Stimulated activated naive CD8-positive, alpha-beta T cell treated with anti-CD3 and anti-CD28 coated beads, Interleukin-15, amount 100 ng/mL, for 72 hours (primary cell): ENCODE data around the gene DGCR8.

Source experiments
- ATAC-seq: fragments of 150-1000 bp; cut with Tn5 transposase; 2 replicates; pipeline ENCODE4 v1.10.0; 2021; ENCODE audit warnings: mild to moderate bottlenecking, moderate library complexity
- DNase-seq, 2 donors: peaks; one replicate each; pipeline ENCODE4 v3.0.0; 2021 to 2022
- H3K27ac Mint-ChIP-seq, 2 donors: one replicate each; pipeline ENCODE4 v1.8.0; 2022; ENCODE audit warnings: mild to moderate bottlenecking in 2 of 2, mixed read lengths in 2 of 2, moderate library complexity in 2 of 2
- H3K27me3 Mint-ChIP-seq: one replicate; pipeline ENCODE4 v1.8.0; 2022; ENCODE audit warnings: mixed read lengths
- H3K4me1 Mint-ChIP-seq: one replicate; pipeline ENCODE4 v1.8.0; 2022; ENCODE audit warnings: mild to moderate bottlenecking, mixed read lengths
- H3K4me3 Mint-ChIP-seq, 2 donors: one replicate each; pipeline ENCODE4 v1.8.0; 2022; ENCODE audit warnings: mild to moderate bottlenecking in 2 of 2, mixed read lengths in 2 of 2, moderate library complexity in 1 of 2
- H3K9me3 Mint-ChIP-seq, 2 donors: one replicate each; pipeline ENCODE4 v1.8.0; 2022; ENCODE audit warnings: mixed read lengths in 2 of 2

The DGCR8 gene

DNA sequence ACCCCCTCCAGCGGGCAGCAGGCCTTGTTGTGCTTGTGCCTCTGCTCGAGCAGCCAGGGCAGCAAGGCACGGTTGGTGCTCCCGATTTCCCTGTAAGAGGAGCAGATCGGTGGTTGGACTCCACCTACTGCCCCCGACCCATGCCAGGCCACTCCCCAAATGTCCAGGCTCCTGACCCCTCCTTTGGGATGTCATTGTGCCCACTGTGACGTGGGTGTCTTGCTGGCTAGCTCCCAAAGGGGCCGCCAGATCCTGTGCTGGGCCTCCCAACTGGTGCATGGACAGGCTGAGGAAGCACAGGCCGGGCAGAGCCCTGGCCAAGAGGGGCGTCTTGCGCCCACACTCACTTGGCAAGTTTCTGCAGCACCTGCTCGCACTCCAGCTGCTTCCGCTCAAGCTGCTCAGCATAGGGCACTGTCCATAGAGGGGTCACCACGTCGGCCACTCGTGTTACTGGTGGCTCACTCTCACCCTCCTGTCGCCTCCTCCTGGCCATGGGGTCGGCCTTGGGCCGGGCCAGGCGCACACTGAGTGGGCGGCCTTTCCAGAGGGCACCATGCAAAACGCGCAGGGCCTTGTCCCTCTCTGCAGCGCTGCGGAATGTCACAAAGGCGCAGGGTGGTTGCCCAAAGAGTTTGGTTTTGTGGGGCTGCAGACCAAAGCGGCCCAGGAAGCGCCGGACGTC lies 35.8 kb downstream of the DGCR8 start, which contains the start of gene RANBP1:
Gene RANBP1 (plus strand): TSS at position 414 of the 685 bp plus-strand sequence. CDS start 81 bp downstream, at position 495.
- no peaks in the 10 kb centered on the region for H3K27me3 Mint-ChIP-seq
- peaks cover 85% of the 10 kb centered on the region for H3K4me1 Mint-ChIP-seq
- H3K4me3 Mint-ChIP-seq = peak within 1 kb of the TSS; percentile 92 to 97
- ATAC-seq = no peak
- DNase-seq = no peak
- H3K9me3 Mint-ChIP-seq = no peaks in the 10 kb centered on the region
- peak within 1 kb of the TSS; percentile 98 to 99 for H3K27ac Mint-ChIP-seq

DNA sequence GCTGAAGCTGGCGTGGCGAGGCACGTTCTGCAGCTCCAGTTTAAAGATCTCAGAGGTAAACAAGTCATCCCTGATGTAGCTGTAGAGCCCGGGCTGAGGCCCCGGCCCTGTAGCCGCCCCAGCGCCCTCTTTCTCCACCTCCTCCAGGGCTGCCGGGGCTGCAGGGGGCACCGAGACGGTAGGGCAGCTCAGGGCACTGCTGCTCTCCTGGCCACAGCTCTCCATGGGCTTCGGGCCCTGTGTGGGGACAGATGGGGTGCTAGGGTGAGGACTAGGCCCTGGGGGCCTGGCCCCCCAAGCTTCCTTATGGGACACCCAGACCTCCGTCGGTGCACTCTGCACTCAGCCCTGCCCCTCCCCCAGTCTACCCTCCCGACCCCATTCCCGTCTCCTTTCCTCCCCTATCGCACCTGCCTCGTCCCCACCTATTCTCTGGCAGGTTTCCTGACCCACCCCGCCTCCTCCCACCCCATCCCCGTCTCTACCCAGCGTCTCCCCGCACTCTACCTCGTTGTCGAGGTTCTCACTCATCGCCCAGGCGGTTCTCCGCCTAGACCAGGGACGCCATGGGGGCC lies 36.4 kb downstream of the DGCR8 start:
- H3K9me3 Mint-ChIP-seq = no peaks in the 10 kb centered on the region
- H3K27me3 Mint-ChIP-seq = no peaks in the 10 kb centered on the region
- H3K4me3 Mint-ChIP-seq = peak overlapping the region; percentile 92 to 97
- peaks cover 85% of the 10 kb centered on the region for H3K4me1 Mint-ChIP-seq
- ATAC-seq (no peak), DNase-seq (no peak)
- peak overlapping the region; percentile 98 to 99 for H3K27ac Mint-ChIP-seq

DNA sequence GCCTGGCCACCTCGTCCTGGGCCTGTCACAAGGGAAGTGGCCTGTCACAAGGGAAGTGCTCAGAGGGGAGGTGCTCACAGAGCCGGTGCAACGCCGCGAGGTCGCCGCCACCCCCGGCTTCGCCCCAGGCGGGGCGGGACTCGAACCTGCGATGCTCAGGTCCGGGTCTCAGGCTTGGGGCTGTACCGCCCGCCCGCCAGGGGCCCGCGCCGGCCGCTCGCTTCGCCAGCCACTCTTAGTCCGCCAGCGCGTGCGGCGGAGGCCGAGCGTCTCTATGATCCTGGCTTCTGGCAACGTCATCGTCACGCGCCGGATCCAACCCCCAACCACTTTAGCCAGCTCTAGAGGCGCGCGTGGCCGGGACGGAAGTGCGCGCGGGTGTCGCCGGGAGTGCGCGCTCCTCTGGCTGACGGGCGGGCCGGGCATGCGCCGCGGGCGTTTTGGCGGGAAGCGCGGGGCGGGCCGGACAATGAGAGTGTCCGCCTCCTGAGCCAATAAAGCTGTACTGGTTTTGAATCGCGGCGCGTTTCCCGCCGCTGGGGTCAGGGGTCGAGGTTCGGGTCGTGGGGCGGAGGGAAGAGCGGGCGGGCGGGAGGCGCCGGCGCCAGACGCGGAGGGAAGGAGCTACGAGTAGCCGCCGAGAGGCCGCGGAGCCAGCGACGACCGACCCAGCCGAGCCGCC lies 37.1 kb downstream of the DGCR8 start, which contains the start of gene TRMT2A:
Gene TRMT2A (minus strand): TSS at position 276 of the 682 bp plus-strand sequence. CDS start 320 bp downstream, outside the sequence.
- H3K4me3 Mint-ChIP-seq = peak within 1 kb of the TSS; percentile 92 to 97
- peaks cover 85% of the 10 kb centered on the region for H3K4me1 Mint-ChIP-seq
- H3K27me3 Mint-ChIP-seq = no peaks in the 10 kb centered on the region
- H3K27ac Mint-ChIP-seq = peak within 1 kb of the TSS; percentile 98 to 99
- DNase-seq (peak; percentile 98), ATAC-seq (peak; percentile 85)
- no peaks in the 10 kb centered on the region for H3K9me3 Mint-ChIP-seq

DNA sequence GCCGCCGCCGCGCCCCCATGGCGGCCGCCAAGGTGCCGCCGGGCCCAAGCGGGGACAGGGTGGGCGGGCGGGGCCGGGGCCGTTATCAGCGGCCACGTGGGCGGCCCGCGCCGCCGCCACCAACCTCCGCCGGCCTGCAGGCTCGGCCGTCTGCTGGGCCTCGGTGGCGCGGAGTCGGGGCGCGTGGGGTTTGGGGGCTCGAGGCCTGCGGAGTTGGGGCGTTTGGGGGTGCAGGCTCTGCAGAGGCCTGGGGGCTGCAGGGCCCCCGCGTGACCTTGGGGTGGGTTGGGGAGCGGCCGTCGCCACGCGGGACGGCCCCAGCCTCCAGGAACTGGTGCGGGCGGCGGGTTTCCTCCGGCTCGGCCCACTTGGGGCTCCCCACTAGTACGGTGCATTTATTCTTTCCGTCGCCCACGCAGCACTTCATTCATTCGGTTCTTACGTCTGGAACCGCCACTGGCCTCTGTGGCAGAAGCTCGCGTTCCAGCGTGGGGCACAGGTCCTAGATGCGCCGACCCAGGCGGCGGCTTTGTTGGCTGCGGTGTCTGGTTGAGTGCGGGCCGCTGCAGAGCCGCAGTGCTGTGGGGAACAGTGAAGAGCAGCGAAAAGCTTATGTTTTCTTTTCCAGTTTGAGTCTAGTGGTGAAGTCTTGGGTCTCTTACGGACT lies 37.7 kb downstream of the DGCR8 start:
- H3K4me1 Mint-ChIP-seq = peaks cover 85% of the 10 kb centered on the region
- DNase-seq = peak; percentile 63 to 86
- no peaks in the 10 kb centered on the region for H3K9me3 Mint-ChIP-seq

DNA sequence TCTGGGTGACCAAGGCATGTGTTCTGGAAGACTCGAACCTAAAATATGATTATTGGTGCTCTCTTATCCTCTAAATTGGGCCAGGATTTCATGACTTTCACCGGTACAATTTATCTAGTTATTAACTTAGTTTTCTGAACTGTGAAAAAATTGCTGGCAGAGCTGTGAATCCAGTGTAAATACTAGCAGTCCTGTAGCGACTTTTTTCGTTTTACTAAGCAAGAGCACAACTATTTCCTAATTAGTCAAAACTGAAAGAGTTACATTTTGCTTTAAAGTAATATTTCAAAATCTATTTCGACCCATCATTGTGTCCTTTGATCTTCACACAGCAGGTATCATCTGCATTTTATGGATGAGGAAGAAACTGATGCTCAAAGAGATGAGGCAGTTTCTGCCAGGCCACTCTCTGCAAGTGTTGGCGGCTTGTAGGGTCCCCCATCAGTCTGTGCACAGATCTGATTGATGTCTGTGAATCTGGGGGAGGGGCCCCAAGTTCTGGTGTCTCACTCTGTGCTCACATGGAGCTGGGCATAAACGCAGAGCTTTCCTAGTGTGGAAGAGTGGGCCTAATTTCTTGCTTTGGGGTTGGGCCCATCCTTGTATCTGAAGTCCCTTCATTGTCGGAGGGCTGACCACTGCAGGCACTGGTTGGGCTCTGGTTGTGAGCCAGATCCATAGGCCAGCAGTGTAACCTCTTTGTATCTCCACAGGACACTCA lies 38.4 kb downstream of the DGCR8 start:
- Mint-ChIP-seq H3K9me3 (no peaks in the 10 kb centered on the region), H3K4me1 (peaks cover 85% of the 10 kb centered on the region), H3K4me3 (peak overlapping the region; percentile 92 to 97), H3K27me3 (no peaks in the 10 kb centered on the region), H3K27ac (peak overlapping the region; percentile 91 to 95)
- ATAC-seq (no peak), DNase-seq (no peak)

More for the DNA sequence above, 37.7 kb downstream of the DGCR8 start:
- Mint-ChIP-seq H3K27ac (peak overlapping the region; percentile 91 to 95), H3K4me3 (peak overlapping the region; percentile 92 to 97), H3K27me3 (no peaks in the 10 kb centered on the region)
- peak; percentile 63 for ATAC-seq

DNA sequence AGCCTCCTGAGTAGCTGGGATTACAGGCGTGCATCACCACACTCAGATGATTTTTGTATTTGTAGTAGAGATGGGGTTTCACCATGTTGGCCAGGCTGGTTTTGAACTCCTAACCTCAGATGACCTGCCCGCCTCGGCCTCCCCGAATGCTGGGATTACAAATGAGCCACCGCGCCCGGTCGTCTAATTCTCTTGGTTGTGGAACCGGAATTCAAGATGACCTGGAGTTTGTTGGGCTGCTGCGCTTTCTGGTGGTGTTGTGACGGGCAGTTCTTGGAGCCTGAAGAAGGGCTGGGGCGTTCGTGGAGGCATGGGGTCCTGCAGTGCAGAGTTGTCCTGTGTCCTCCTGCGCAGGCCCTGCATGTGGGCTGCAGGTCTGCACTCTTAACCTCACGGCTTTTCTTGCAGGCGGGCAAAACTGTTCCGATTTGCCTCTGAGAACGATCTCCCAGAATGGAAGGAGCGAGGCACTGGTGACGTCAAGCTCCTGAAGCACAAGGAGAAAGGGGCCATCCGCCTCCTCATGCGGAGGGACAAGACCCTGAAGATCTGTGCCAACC lies 41.9 kb downstream of the DGCR8 start:
- Mint-ChIP-seq H3K4me3 (peak overlapping the region in 1 of 2 donors; percentile 29), H3K9me3 (no peaks in the 10 kb centered on the region), H3K27me3 (no peaks in the 10 kb centered on the region), H3K27ac (peak overlapping the region; percentile 52 to 67), H3K4me1 (peaks cover 60% of the 10 kb centered on the region)
- ATAC-seq = no peak
- no peak for DNase-seq

DNA sequence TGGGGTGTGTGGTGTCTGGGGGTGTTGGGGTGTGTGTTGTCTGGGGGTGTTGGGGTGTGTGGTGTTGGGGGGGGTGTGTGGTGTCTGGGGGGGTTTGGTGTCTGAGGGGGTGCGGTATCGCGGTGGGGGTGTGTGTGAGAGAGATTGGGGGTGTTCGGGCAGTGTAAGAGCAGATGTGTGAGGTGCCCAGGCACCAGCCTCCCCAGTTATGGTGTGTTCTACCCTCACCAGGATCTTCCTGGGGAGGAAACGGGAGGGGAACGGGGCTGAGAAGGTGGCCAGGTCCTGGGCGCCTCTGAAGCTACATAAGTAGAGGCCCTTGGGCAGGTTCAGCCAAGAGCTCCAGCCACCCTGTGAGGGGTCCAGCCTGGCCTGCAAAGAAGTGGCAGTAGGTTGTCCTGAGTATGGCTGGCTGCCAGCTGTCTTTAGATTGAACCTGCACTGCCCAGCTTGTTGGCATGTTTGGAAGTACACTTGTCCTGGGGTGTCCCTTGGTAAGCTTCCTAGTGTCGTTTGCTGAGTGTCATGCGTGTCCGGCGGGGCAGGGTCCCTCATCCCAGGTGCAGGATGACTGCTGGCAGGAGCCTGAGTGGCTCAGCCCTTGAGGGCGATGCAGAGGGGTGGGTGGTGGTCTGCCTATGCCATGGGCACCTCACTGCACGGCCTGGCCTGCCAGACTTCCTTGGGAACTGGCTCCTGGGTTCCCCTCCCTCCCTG lies 43.5 kb downstream of the DGCR8 start:
- DNase-seq (no peak), ATAC-seq (peak; percentile 14)
- H3K9me3 Mint-ChIP-seq = no peaks in the 10 kb centered on the region
- H3K27me3 Mint-ChIP-seq = no peaks in the 10 kb centered on the region
- peak overlapping the region; percentile 61 to 94 for H3K27ac Mint-ChIP-seq
- peaks cover 71% of the 10 kb centered on the region for H3K4me1 Mint-ChIP-seq
- H3K4me3 Mint-ChIP-seq = no peak overlapping the region

DNA sequence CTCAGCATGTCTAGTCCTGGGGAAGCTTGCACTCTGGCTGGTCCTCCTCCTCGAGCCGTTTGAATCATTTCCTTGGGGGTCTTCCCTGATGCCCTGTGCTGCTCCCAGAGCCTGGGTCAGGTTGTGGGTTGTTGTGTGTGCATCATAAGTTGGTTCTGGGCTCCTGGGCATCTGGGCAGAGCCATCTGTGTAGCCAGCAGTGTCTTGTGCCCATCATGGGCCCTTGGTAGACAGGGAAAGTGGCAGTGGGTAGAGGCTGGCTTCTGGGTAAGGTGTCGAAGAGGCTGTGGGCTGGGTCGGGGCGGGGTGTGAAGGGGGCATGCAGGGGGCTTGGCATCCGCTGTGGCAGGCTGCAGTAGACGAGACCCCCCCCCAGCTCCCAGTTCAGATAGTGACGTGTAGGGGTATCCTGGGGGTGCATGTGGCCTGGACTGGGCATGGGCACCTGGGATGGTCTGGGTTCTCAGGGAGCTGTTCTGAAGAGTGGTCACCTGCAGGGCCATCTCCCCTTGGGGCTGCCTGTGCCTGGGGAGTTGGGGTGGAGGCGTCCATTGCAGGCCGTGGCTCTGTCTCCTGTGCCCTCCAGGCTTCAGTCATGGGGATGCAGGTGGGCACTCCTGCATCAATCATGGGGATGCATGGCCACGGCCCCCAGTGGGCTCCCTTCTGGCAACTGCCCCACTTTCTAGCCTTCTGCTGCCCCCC lies 44.2 kb downstream of the DGCR8 start:
- ATAC-seq (no peak), DNase-seq (no peak)
- Mint-ChIP-seq H3K4me1 (peaks cover 71% of the 10 kb centered on the region), H3K27me3 (no peaks in the 10 kb centered on the region), H3K4me3 (no peak overlapping the region), H3K27ac (peak overlapping the region; percentile 58 to 94), H3K9me3 (no peaks in the 10 kb centered on the region)

DNA sequence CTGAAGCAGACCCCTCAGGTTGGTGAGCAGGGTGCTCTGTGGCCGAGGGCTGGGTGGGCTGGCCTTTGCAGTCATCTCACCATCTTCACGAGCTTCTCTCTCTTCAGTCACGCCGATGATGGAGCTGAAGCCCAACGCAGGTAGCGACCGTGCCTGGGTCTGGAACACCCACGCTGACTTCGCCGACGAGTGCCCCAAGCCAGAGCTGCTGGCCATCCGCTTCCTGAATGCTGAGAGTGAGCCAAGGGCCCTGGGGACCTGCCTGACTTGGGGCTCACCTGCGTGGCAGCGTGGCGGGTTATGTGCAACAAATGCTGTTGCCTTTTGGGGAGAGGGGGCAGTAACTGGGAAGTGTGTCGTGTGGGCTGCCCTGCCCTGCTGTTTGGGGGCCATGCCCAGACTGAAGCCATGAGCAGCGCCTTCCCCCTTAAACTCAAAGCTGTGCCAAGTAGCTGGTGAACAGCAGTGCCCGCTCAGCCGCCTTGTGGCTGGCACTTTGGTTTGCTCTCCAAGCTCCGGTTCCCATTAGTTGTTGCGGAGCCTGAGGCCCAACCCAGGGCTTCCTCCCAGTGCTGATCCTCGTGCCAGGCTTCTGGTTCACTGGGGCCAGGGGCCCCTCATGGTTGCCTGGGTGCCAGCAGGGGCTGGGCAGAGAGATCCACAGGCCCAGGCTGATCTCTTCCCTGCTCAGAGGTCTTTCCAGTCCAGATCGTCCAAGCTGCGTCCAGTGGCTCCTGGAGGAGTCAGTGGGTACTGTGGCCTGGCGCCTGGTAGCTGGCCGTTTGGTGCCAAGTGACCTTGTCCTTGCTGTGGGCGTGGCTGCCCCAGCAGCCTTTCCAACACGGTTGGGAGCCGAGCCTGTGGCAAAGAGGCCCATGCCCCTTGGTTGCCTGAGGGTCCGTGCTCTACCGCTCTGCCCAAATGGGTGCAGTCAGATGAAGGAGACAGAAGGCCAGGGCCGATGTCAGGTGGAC lies 45.4 kb downstream of the DGCR8 start:
- Mint-ChIP-seq H3K27me3 (no peaks in the 10 kb centered on the region), H3K9me3 (no peaks in the 10 kb centered on the region), H3K4me3 (no peak overlapping the region), H3K27ac (peak overlapping the region in 1 of 2 donors; percentile 76), H3K4me1 (peaks cover 71% of the 10 kb centered on the region)
- ATAC-seq (no peak), DNase-seq (no peak)

- Mint-ChIP-seq H3K4me1 (peaks cover 66% of the 10 kb centered on the region), H3K9me3 (no peaks in the 10 kb centered on the region), H3K27me3 (no peaks in the 10 kb centered on the region), H3K27ac (peak overlapping the region in 1 of 2 donors; percentile 48), H3K4me3 (no peak overlapping the region)
- DNase-seq = no peak
- ATAC-seq = no peak
These were observed 46.4 kb downstream of the DGCR8 start for GRCh38 chr22:20126284-20127029.

DNA sequence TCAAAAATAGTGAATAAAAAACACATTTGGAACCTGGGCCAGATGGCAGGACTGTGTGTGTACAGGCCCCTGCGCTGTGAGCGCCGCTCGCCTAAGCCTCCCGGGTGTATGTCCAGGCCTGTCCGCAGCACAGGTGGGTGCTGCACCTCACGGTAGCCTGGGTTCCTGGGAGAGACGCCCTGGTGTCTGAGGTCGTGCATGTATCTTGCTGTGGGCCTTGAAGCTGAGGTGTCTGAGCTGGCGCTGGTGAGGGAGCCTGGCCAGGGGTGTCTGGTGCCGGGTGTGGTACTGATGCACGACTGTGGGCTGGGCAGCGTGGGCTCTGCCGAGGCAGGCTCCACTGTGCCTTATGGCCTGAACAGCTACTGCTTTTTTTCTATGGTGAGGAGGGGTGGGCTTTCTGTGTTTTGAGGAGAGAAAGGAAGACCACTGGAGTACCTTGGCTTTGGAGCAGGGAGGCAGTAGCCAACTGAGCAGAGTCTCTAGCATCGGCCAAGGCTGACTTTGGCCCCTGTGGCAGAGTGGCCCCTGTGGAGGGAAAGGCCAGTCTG lies 47.4 kb downstream of the DGCR8 start:
- no peak overlapping the region for H3K27ac Mint-ChIP-seq
- H3K4me3 Mint-ChIP-seq = no peak overlapping the region
- no peak for ATAC-seq

More for the DNA sequence above, 47.4 kb downstream of the DGCR8 start:
- no peaks in the 10 kb centered on the region for H3K27me3 Mint-ChIP-seq
- no peaks in the 10 kb centered on the region for H3K9me3 Mint-ChIP-seq
- H3K4me1 Mint-ChIP-seq = peaks cover 58% of the 10 kb centered on the region
- DNase-seq = no peak
